Naive thymus-derived CD4-positive, alpha-beta T cell (primary cell): ENCODE data around the gene BCL11A. TPM values are rescaled to one million over a fixed set of nuclear protein-coding genes. Genes with fewer than 3 reads are reported as not detected.

Source experiments
- ATAC-seq: fragments of 150-1000 bp; cut with Tn5 transposase; 2 replicates; pipeline ENCODE4 v1.10.0; 2021; ENCODE audit warnings: mild to moderate bottlenecking, moderate library complexity
- CTCF ChIA-PET: fragments of 350-600 bp; sonication (Branson Sonifier 250); formaldehyde crosslinking; loops from one replicate; lab custom pipeline; 2021; ENCODE audit warnings: antibody characterized with exemption; lab: Charles Lee
- POLR2A ChIA-PET: fragments of 350-600 bp; sonication (Branson Sonifier 250); formaldehyde crosslinking; loops from one replicate; lab custom pipeline; 2021; ENCODE audit warnings: antibody characterized with exemption, inconsistent platforms; lab: Charles Lee
- DNase-seq, 9 donors: peaks; one replicate each; pipeline versions ENCODE4 v3.0.0 to v3.0.0-alpha.2; 2020 to 2022; ENCODE audit warnings: mixed read lengths in 1 of 9
- H3K27ac ChIP-seq: one replicate; pipeline ENCODE4 v1.7.0; 2013; ENCODE audit warnings: mild to moderate bottlenecking, low read depth, low read length, moderate library complexity
- H3K27me3 ChIP-seq, 2 donors: one replicate each; pipeline ENCODE4 v1.7.0; 2013; ENCODE audit warnings: low read length in 2 of 2, mild to moderate bottlenecking in 2 of 2, moderate library complexity in 2 of 2; ENCODE audit not compliant: control insufficient read depth in 2 of 2, insufficient read depth in 2 of 2
- H3K36me3 ChIP-seq, 3 experiments: 1 replicate in 2 of 3; 2 replicates in 1 of 3; pipeline ENCODE4 v1.7.0; 2013; ENCODE audit warnings: low read length in 3 of 3, mild to moderate bottlenecking in 3 of 3, moderate library complexity in 1 of 3; ENCODE audit not compliant: insufficient read depth in 3 of 3, control insufficient read depth in 2 of 3
- H3K4me1 ChIP-seq, 2 donors: one replicate each; pipeline ENCODE4 v1.7.0; 2013; ENCODE audit warnings: low read length in 2 of 2, mild to moderate bottlenecking in 2 of 2, moderate library complexity in 1 of 2; ENCODE audit not compliant: control insufficient read depth in 2 of 2, insufficient read depth in 2 of 2
- H3K4me3 ChIP-seq: 2 replicates; pipeline ENCODE4 v1.7.0; 2013; ENCODE audit warnings: mild to moderate bottlenecking, low read length
- H3K9me3 ChIP-seq, 3 experiments: 1 replicate in 2 of 3; 2 replicates in 1 of 3; pipeline ENCODE4 v1.7.0; 2013; ENCODE audit warnings: low read length in 3 of 3; ENCODE audit not compliant: control insufficient read depth in 2 of 3
- H3K27ac Mint-ChIP-seq, 9 donors: one replicate each; pipeline ENCODE4 v1.8.0; 2020 to 2022; ENCODE audit warnings: mixed read lengths in 9 of 9, mild to moderate bottlenecking in 8 of 9, moderate library complexity in 5 of 9, inconsistent platforms in 2 of 9
- H3K27me3 Mint-ChIP-seq, 5 donors: one replicate each; pipeline ENCODE4 v1.8.0; 2021 to 2022; ENCODE audit warnings: mixed read lengths in 5 of 5, mild to moderate bottlenecking in 1 of 5
- H3K36me3 Mint-ChIP-seq, 5 donors: one replicate each; pipeline ENCODE4 v1.8.0; 2020 to 2022; ENCODE audit warnings: mixed read lengths in 5 of 5, mild to moderate bottlenecking in 3 of 5, inconsistent platforms in 1 of 5
- H3K4me1 Mint-ChIP-seq, 7 donors: one replicate each; pipeline ENCODE4 v1.8.0; 2020 to 2022; ENCODE audit warnings: mixed read lengths in 7 of 7, mild to moderate bottlenecking in 3 of 7, inconsistent platforms in 1 of 7
- H3K4me3 Mint-ChIP-seq, 10 donors: one replicate each; pipeline ENCODE4 v1.8.0; 2020 to 2022; ENCODE audit warnings: mild to moderate bottlenecking in 10 of 10, mixed read lengths in 10 of 10, moderate library complexity in 6 of 10, inconsistent platforms in 2 of 10
- H3K9me3 Mint-ChIP-seq, 11 donors: one replicate each; pipeline ENCODE4 v1.8.0; 2020 to 2022; ENCODE audit warnings: mixed read lengths in 11 of 11, mild to moderate bottlenecking in 4 of 11, inconsistent platforms in 1 of 11, moderate library complexity in 1 of 11
- intact Hi-C, 2 donors: fragments of 100-400 bp; cut with micrococcal nuclease; formaldehyde crosslinking; loops; one replicate each; pipeline ENCODE4 v1.15.1; 2023
- polyA plus RNA-seq, 2 donors: library from polyadenylated mRNA; unstranded; fragments of 300-500 nt; fragmentation: Illumina TruSeq; gene quantifications; one replicate each; pipeline ENCODE4 v1.2.3, GENCODE V29; 2021
- total RNA-seq, 6 experiments: library from RNA in 5 of 6; stranded (reverse) in 5 of 6; gene quantifications; 1 replicate in 5 of 6; 2 replicates in 1 of 6; pipeline ENCODE4 v1.2.3 and lab custom pipeline; 2021 to 2026

The BCL11A gene
- total and polyA plus RNA-seq, 7 experiments from 2014 or later = 1.5 to 26.2 (median 2.5) TPM; not detected in 1

DNA sequence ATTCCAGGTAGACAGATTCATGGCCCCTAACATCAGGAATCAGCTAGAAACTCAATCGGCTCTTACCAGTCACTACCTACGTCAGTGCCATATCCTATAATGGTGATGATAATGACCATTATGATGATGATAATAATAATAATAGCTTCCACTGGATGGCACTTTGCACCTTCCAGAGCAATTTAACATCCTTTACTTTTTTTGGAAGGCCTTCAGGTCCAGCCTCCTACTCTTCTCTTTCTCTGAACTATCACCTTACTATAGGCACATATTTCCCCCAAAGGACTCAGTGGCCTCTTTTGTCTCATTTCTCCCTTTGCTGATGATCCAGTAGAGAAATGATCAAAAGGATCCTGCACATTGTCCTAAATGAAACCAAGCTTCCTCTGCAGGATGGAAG is 56.0 kb downstream of the BCL11A start:
- Histone ChIP-seq H3K9me3 (no peaks in the 10 kb centered on the region), H3K27ac (no peak overlapping the region), H3K4me3 (no peak overlapping the region), H3K36me3 (no peaks in the 10 kb centered on the region), H3K4me1 (no peaks in the 10 kb centered on the region), H3K27me3 (no peaks in the 10 kb centered on the region)
- ATAC-seq (no peak), DNase-seq (no peak)
- H3K27me3 Mint-ChIP-seq = peaks cover 0 to 32% (median 12%) of the 10 kb centered on the region in 5 donors
- CTCF ChIA-PET = interaction anchor here (1.5 kb wide), 1 partner anchor 85 kb away, joined by 4 read pairs; no protein-coding TSS in a partner anchor
- intact Hi-C loops = no loop called here
- POLR2A ChIA-PET = no interaction called here
- no peaks in the 10 kb centered on the region for H3K9me3 Mint-ChIP-seq
- no peaks in the 10 kb centered on the region for H3K36me3 Mint-ChIP-seq
- no peak overlapping the region for H3K27ac Mint-ChIP-seq
- no peaks in the 10 kb centered on the region for H3K4me1 Mint-ChIP-seq
- no peak overlapping the region for H3K4me3 Mint-ChIP-seq

DNA sequence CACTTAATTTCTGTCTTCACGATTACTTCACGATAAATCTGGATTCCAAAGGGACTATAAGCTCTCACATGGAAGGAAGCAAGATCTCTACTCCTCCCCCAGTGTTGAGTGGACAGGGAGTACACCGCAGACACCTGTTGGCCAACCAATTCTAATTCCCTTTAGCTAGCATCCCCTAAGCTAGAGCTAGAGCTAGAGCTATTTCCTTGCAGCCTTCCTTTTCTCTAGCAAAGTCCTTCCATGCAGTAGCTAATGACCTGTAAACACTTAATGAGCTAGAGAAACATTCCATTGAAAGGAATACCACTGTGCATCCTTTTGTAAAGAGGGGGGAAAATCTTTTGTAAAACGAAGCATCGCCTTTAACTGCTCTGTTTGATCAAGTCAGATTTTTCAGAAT is 56.5 kb downstream of the BCL11A start:
- no peak for DNase-seq
- Mint-ChIP-seq H3K27me3 (peaks cover 0 to 27% (median 12%) of the 10 kb centered on the region in 5 donors), H3K4me3 (no peak overlapping the region), H3K4me1 (no peaks in the 10 kb centered on the region), H3K36me3 (no peaks in the 10 kb centered on the region), H3K27ac (no peak overlapping the region), H3K9me3 (no peaks in the 10 kb centered on the region)
- Histone ChIP-seq H3K4me3 (no peak overlapping the region), H3K36me3 (no peaks in the 10 kb centered on the region), H3K4me1 (no peaks in the 10 kb centered on the region), H3K27ac (no peak overlapping the region), H3K9me3 (no peaks in the 10 kb centered on the region), H3K27me3 (no peaks in the 10 kb centered on the region)
- POLR2A ChIA-PET = no interaction called here
- intact Hi-C loops = no loop called here
- CTCF ChIA-PET = interaction anchor here (1.5 kb wide), 1 partner anchor 85 kb away, joined by 4 read pairs; no protein-coding TSS in a partner anchor
- no peak for ATAC-seq

DNA sequence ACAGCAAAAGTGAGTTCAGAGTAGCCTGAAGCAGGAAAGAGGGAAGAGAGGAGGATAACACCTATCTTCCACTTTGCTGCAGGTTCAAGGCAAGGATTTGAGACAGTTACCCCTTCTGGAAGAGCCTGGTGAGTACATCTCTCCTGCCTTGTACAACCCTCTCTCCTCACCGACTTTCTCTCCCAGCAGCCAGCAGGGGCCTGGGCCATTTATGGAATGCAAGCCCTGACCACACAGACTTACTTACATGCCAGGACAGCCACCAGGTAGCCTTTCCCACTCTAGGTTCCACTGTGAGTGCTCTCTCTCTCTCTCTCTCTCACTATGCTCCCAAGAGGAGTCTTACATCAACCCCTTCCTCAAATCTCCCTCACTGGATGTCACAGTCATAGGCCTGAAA is 57.0 kb downstream of the BCL11A start:
- Mint-ChIP-seq H3K4me1 (no peaks in the 10 kb centered on the region), H3K4me3 (no peak overlapping the region), H3K9me3 (no peaks in the 10 kb centered on the region), H3K27me3 (peaks cover 0 to 26% (median 12%) of the 10 kb centered on the region in 5 donors), H3K36me3 (no peaks in the 10 kb centered on the region), H3K27ac (no peak overlapping the region)
- DNase-seq = no peak
- POLR2A ChIA-PET = no interaction called here
- CTCF ChIA-PET = interaction anchor here (1.5 kb wide), 1 partner anchor 86 kb away, joined by 4 read pairs; no protein-coding TSS in a partner anchor
- intact Hi-C loops = no loop called here
- H3K27me3 ChIP-seq = no peaks in the 10 kb centered on the region
- H3K27ac ChIP-seq = no peak overlapping the region
- no peak overlapping the region for H3K4me3 ChIP-seq
- no peaks in the 10 kb centered on the region for H3K9me3 ChIP-seq
- H3K36me3 ChIP-seq = no peaks in the 10 kb centered on the region
- ATAC-seq = no peak
- no peaks in the 10 kb centered on the region for H3K4me1 ChIP-seq

DNA sequence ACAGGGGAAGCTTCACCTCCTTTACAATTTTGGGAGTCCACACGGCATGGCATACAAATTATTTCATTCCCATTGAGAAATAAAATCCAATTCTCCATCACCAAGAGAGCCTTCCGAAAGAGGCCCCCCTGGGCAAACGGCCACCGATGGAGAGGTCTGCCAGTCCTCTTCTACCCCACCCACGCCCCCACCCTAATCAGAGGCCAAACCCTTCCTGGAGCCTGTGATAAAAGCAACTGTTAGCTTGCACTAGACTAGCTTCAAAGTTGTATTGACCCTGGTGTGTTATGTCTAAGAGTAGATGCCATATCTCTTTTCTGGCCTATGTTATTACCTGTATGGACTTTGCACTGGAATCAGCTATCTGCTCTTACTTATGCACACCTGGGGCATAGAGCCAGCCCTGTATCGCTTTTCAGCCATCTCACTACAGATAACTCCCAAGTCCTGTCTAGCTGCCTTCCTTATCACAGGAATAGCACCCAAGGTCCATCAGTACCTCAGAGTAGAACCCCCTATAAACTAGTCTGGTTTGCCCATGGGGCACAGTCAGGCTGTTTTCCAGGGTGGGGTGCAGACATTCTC is 58.3 kb downstream of the BCL11A start:
- H3K4me1 Mint-ChIP-seq = no peaks in the 10 kb centered on the region
- H3K36me3 ChIP-seq = no peaks in the 10 kb centered on the region
- H3K9me3 Mint-ChIP-seq = no peaks in the 10 kb centered on the region
- ChIA-PET POLR2A (no interaction called here), CTCF (no interaction called here)
- DNase-seq (no peak), ATAC-seq (no peak)
- no peaks in the 10 kb centered on the region for H3K36me3 Mint-ChIP-seq
- no peaks in the 10 kb centered on the region for H3K9me3 ChIP-seq
- peaks cover 0 to 18% (median 9%) of the 10 kb centered on the region in 5 donors for H3K27me3 Mint-ChIP-seq
- no peaks in the 10 kb centered on the region for H3K4me1 ChIP-seq
- intact Hi-C loops = no loop called here
- H3K27me3 ChIP-seq = no peaks in the 10 kb centered on the region
- H3K4me3 Mint-ChIP-seq = no peak overlapping the region
- H3K27ac Mint-ChIP-seq = no peak overlapping the region
- no peak overlapping the region for H3K4me3 ChIP-seq
- no peak overlapping the region for H3K27ac ChIP-seq

DNA sequence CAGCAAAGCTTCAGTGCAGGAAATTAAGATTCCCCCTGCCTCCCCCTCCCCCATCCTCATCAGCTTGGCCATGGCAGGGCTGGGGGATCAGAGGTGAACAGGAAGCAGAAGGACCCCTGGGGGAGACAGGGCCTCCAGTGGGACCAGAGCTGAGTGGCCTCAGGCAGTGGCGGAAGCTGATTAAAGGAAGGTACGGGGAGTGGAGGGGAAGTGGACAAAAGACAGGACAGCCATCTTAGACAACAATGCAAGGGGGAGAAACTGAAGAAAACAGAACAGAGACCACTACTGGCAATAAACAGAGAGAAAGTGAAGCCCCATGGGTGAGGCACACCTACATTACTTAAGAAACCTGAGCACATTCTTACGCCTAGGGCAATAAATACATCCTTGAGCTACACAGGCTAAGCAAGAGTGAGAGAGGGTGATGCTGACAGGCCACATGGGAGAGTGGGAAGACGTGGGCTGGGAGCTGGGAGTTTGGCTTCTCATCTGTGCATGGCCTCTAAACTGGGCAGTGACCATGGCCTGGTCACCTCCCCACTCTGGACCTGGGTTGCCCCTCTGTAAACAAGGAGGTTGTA is 59.6 kb downstream of the BCL11A start:
- ChIA-PET CTCF (no interaction called here), POLR2A (no interaction called here)
- Mint-ChIP-seq H3K4me1 (peaks cover 0 to 2% (median 0%) of the 10 kb centered on the region in 7 donors), H3K9me3 (no peaks in the 10 kb centered on the region), H3K36me3 (no peaks in the 10 kb centered on the region), H3K27me3 (peaks cover 0 to 12% (median 7%) of the 10 kb centered on the region in 5 donors), H3K27ac (no peak overlapping the region), H3K4me3 (no peak overlapping the region)
- Histone ChIP-seq H3K27ac (no peak overlapping the region), H3K27me3 (no peaks in the 10 kb centered on the region), H3K36me3 (no peaks in the 10 kb centered on the region), H3K4me1 (no peaks in the 10 kb centered on the region), H3K9me3 (no peaks in the 10 kb centered on the region), H3K4me3 (no peak overlapping the region)
- DNase-seq (no peak), ATAC-seq (no peak)
- intact Hi-C loops = no loop called here

DNA sequence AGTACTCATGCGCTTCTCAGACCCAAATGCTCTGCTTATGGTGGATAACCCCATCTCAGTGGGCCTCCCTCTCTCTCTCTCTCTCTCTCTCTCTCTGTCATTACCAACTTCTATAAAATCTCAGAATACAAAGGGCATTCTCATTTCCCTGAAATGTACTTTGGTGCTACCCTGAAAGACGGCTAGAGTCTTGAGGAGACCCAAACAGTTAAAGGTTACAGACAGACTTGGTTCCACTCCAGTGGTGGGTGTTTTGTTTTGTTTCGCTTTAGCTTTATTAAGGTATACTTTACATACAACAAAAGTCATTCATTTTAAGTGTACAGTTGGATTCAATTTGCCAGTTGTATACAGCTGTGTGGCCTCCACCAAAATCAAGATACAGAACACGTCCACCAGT is 60.9 kb downstream of the BCL11A start:
- Mint-ChIP-seq H3K27ac (peak overlapping the region in 1 of 9 donors; percentile 6), H3K4me3 (no peak overlapping the region), H3K36me3 (no peaks in the 10 kb centered on the region), H3K27me3 (peaks cover 0 to 19% (median 7%) of the 10 kb centered on the region in 5 donors), H3K9me3 (no peaks in the 10 kb centered on the region), H3K4me1 (peaks cover 0 to 2% (median 0%) of the 10 kb centered on the region in 7 donors)
- CTCF ChIA-PET = no interaction called here
- Histone ChIP-seq H3K4me3 (no peak overlapping the region), H3K36me3 (no peaks in the 10 kb centered on the region), H3K9me3 (no peaks in the 10 kb centered on the region), H3K27me3 (no peaks in the 10 kb centered on the region), H3K4me1 (no peaks in the 10 kb centered on the region), H3K27ac (no peak overlapping the region)
- no peak for DNase-seq
- intact Hi-C loops = no loop called here
- POLR2A ChIA-PET = no interaction called here
- no peak for ATAC-seq

DNA sequence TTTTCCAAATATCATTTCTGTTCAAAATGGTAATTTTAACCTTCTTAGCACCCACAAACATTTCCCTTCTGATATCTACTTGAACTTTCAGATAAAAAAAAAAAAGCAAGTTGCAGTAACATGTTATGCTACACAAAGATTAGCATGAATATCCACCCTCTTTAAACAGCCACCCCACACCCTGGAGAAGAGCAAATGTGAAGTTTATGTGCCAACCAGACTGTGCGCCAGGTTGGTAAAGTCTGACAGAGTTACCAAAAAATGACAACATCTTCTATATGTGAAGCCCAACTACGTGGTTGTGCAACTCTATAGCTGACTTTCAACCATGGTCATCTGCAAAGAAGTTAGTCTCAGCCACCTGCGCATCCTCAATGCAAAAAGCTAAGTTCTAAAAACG is 62.6 kb downstream of the BCL11A start:
- Mint-ChIP-seq H3K4me3 (no peak overlapping the region), H3K27me3 (peaks cover 2 to 13% (median 7%) of the 10 kb centered on the region in 5 donors), H3K27ac (no peak overlapping the region), H3K4me1 (peaks cover 0 to 2% (median 0%) of the 10 kb centered on the region in 7 donors), H3K36me3 (no peaks in the 10 kb centered on the region), H3K9me3 (no peaks in the 10 kb centered on the region)
- no peaks in the 10 kb centered on the region for H3K9me3 ChIP-seq
- DNase-seq = no peak
- POLR2A ChIA-PET = no interaction called here
- no peaks in the 10 kb centered on the region for H3K4me1 ChIP-seq
- intact Hi-C loops = no loop called here
- no peaks in the 10 kb centered on the region for H3K27me3 ChIP-seq
- no peak overlapping the region for H3K27ac ChIP-seq
- ATAC-seq = no peak
- CTCF ChIA-PET = no interaction called here
- H3K4me3 ChIP-seq = no peak overlapping the region
- H3K36me3 ChIP-seq = no peaks in the 10 kb centered on the region
